Measurements from ENCODE around the gene SLC26A2. TPM values are rescaled to one million over a fixed set of nuclear protein-coding genes. Genes with fewer than 3 reads are reported as not detected.

SLC26A2 gene
- total and polyA plus RNA-seq, 3 donors from 2014 or later, result 7.4 to 16.3 (median 13.5) TPM

DNA sequence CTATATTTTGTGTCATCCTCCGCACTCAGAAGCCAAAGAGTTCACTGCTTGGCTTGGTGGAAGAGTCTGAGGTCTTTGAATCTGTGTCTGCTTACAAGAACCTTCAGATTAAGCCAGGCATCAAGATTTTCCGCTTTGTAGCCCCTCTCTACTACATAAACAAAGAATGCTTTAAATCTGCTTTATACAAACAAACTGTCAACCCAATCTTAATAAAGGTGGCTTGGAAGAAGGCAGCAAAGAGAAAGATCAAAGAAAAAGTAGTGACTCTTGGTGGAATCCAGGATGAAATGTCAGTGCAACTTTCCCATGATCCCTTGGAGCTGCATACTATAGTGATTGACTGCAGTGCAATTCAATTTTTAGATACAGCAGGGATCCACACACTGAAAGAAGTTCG is 20.6 kb downstream of the SLC26A2 start:
- Histone ChIP-seq H3K27ac (no peak overlapping the region), H3K36me3 (ENCODE audit: low read depth, missing control alignments) (no peaks in the 10 kb centered on the region), H3K4me3 (no peak overlapping the region), H3K9me3 (no peaks in the 10 kb centered on the region), H3K27me3 (no peaks in the 10 kb centered on the region), H3K4me1 (no peaks in the 10 kb centered on the region)
- no peak for TF ChIP-seq POLR2A (IDR thresholded peaks at IDR 0.05)
- TF ChIP-seq, protein P1, sequence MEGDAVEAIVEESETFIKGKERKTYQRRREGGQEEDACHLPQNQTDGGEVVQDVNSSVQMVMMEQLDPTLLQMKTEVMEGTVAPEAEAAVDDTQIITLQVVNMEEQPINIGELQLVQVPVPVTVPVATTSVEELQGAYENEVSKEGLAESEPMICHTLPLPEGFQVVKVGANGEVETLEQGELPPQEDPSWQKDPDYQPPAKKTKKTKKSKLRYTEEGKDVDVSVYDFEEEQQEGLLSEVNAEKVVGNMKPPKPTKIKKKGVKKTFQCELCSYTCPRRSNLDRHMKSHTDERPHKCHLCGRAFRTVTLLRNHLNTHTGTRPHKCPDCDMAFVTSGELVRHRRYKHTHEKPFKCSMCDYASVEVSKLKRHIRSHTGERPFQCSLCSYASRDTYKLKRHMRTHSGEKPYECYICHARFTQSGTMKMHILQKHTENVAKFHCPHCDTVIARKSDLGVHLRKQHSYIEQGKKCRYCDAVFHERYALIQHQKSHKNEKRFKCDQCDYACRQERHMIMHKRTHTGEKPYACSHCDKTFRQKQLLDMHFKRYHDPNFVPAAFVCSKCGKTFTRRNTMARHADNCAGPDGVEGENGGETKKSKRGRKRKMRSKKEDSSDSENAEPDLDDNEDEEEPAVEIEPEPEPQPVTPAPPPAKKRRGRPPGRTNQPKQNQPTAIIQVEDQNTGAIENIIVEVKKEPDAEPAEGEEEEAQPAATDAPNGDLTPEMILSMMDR (IDR thresholded peaks at IDR 0.05), result no peak
- DNase-seq, result no peak
- intact Hi-C loops (cut with DNase I; ENCODE audit: low total_unique reads), result no loop called here
- 91 to 95% methylated on average over 3 of the region's 3 CpGs for WGBS, 2 donors

DNA sequence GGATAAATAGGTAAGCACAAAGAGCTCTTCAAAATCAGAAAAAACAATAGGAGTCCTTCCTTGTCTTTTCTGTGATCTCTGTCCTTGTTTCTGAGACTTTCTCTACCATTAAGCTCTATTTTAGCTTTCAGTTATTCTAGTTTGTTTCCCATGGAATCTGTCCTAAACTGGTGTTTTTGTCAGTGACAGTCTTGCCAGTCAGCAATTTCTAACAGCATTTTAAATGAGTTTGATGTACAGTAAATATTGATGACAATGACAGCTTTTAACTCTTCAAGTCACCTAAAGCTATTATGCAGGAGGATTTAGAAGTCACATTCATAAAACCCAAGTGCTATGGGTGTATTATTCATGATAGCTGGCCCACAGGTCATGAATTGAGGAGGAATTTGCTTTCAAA is 21.9 kb downstream of the SLC26A2 start:
- no peak overlapping the region for H3K4me3 ChIP-seq
- no peaks in the 10 kb centered on the region for H3K27me3 ChIP-seq
- H3K9me3 ChIP-seq, result no peaks in the 10 kb centered on the region
- intact Hi-C loops (cut with DNase I; ENCODE audit: low total_unique reads), result no loop called here
- H3K4me1 ChIP-seq, result no peaks in the 10 kb centered on the region
- no peak for DNase-seq
- H3K36me3 ChIP-seq (ENCODE audit: low read depth, missing control alignments), result no peaks in the 10 kb centered on the region
- TF ChIP-seq POLR2A (IDR thresholded peaks at IDR 0.05), result no peak
- TF ChIP-seq, protein P1 (IDR thresholded peaks at IDR 0.05), result no peak
- H3K27ac ChIP-seq, result no peak overlapping the region

DNA sequence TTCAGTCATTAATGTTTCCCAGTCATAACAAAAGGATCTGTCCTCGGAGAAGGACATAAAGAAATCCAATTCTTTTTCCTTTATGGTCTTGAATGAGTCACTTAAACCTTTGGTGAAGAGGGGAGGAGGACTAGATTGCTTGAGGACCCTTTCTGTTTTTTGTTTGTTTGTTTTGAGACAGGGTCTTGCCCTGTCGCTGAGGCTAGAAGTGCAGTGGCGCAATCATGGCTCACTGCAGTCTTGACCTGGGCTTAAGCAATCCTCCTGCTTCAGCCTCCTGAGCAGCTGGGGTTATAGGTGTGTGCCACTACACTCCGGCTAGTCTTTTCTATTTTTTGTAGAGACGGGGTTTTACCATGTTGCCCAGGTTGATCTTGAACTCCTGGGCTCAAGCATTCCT is 27.6 kb downstream of the SLC26A2 start:
- H3K36me3 ChIP-seq (ENCODE audit: low read depth, missing control alignments), result no peaks in the 10 kb centered on the region
- no peak overlapping the region for H3K4me3 ChIP-seq
- DNase-seq, result no peak
- 78 to 85% methylated on average over 5 of the region's 5 CpGs for WGBS, 2 donors
- no peaks in the 10 kb centered on the region for H3K9me3 ChIP-seq
- intact Hi-C loops (cut with DNase I; ENCODE audit: low total_unique reads), result no loop called here
- no peaks in the 10 kb centered on the region for H3K27me3 ChIP-seq
- no peak overlapping the region for H3K27ac ChIP-seq
- TF ChIP-seq, protein P1 (IDR thresholded peaks at IDR 0.05), result no peak
- no peak for TF ChIP-seq POLR2A (IDR thresholded peaks at IDR 0.05)
- no peaks in the 10 kb centered on the region for H3K4me1 ChIP-seq

DNA sequence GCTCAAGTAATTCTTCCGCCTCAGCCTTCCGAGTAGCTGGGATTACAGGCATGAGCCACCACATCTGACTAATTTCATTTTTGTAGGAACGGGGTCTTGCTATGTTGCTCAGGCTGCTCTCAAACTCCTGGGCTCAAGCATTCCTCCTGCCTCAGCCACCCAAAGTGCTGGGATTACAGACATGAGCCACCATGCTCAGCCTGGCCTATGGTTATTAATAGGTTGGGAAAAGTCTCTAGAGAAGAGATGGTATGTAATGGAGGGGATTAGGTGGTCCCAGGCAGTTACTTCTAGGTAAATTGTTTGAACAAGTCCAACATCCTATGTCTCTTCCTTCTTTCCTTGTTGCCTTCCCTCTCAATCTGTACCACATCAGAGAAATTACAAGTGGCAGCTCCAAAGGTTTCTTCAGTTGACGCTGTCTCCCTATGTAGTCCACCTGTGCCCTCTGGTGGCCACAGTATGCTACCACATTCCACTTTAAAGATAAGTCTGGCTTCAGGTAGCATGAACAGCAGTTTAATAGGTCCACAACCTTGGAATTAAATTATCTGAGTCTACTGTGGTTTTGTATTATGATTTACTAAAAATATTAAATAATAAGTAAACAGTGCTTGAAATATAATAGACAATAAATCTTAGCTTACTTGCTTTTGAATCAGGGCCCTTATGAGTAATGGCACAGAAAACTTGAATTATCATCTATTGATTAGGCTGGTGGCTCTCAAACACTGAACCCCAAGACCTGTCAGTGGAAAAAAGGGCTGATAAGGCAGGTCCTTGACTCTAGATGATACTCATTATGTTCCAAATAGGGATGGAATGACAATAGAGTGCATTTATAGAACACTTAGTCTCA is 30.2 kb downstream of the SLC26A2 start:
- TF ChIP-seq POLR2A (IDR thresholded peaks at IDR 0.05), result no peak
- TF ChIP-seq, protein P1 (IDR thresholded peaks at IDR 0.05), result peak; percentile 88 to 94 (median 91)
- Histone ChIP-seq H3K27me3 (no peaks in the 10 kb centered on the region), H3K36me3 (ENCODE audit: low read depth, missing control alignments) (no peaks in the 10 kb centered on the region), H3K4me3 (no peak overlapping the region), H3K4me1 (no peaks in the 10 kb centered on the region), H3K9me3 (no peaks in the 10 kb centered on the region), H3K27ac (no peak overlapping the region)
- WGBS, 2 donors, result 76 to 78% methylated on average over 4 of the region's 4 CpGs
- intact Hi-C loops (cut with DNase I; ENCODE audit: low total_unique reads), result loop anchor here (10.0 kb wide), 2 partner anchors 156 to 356 kb away; no protein-coding TSS in a partner anchor
- DNase-seq, result peak; percentile 86

DNA sequence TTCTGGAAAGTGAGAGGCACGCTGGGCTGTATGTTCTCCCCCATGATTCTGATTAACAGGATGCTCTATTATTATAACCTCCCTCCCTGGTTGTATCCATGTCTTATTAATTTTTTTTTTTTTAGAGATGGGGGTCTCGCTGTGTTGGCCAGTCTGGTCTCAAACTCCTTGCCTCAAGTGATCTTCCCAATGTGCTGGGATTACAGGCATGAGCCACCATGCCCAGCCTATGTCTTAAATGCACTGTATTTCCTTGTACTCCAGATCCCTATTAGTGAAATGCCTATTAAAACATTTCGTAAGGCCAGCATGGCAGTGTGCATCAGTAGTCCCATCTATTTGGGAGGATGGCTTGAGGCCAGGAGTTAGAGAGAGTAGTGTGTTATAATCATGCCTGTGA is 32.9 kb downstream of the SLC26A2 start:
- H3K27me3 ChIP-seq, result no peaks in the 10 kb centered on the region
- H3K4me1 ChIP-seq, result no peaks in the 10 kb centered on the region
- WGBS, 2 donors, result 89 to 93% methylated on average over 3 of the region's 3 CpGs
- no peaks in the 10 kb centered on the region for H3K36me3 ChIP-seq (ENCODE audit: low read depth, missing control alignments)
- H3K27ac ChIP-seq, result no peak overlapping the region
- no peak for DNase-seq
- intact Hi-C loops (cut with DNase I; ENCODE audit: low total_unique reads), result loop anchor here (10.0 kb wide), 2 partner anchors 159 to 359 kb away; no protein-coding TSS in a partner anchor
- TF ChIP-seq, protein P1 (IDR thresholded peaks at IDR 0.05), result no peak
- no peak for TF ChIP-seq POLR2A (IDR thresholded peaks at IDR 0.05)
- H3K4me3 ChIP-seq, result no peak overlapping the region
- H3K9me3 ChIP-seq, result no peaks in the 10 kb centered on the region
